Suprapubic skin (tissue), 3 donors: Measurements from ENCODE around the gene KLHL10.
A peak's percentile ranks its signal among the peaks of the same experiment; 100 is the strongest.

ENCODE experiments used
- CTCF ChIP-seq, 2 donors: fragments of 200-600 bp in 1 of 2; fragments of 450-650 bp in 1 of 2; sonication (generic) in 1 of 2; IDR thresholded peaks; one replicate each; pipeline ENCODE4 v1.5.1; 2016 to 2019; ENCODE audit warnings: antibody characterized with exemption in 2 of 2, mild to moderate bottlenecking in 1 of 2, moderate library complexity in 1 of 2
- POLR2AphosphoS5 ChIP-seq, 3 donors: sonication (generic); formaldehyde crosslinking; IDR thresholded peaks; one replicate each; pipeline ENCODE4 v1.6.1; 2017; ENCODE audit warnings: antibody characterized with exemption in 3 of 3

- no peak for TF ChIP-seq POLR2AphosphoS5 (IDR thresholded peaks at IDR 0.05)
- TF ChIP-seq CTCF (IDR thresholded peaks at IDR 0.05) = peak; percentile 41 to 79
These were observed 25.9 kb upstream of the KLHL10 start, which contains the start of gene P3H4 for GRCh38 chr17:41811549-41812380.
